HEK293 (cell line): Measurements from ENCODE around the gene DYNLT2.

ENCODE experiments used
- CTCF ChIA-PET: fragments of 350-600 bp; formaldehyde crosslinking; extraction: SDS; loops from one replicate; lab custom pipeline; 2021; ENCODE audit warnings: antibody characterized with exemption; lab: Yijun Ruan, JAX
- POLR2A ChIA-PET: fragments of 300-600 bp; formaldehyde crosslinking; extraction: SDS; loops from one replicate; lab custom pipeline; 2020; ENCODE audit warnings: antibody characterized with exemption, inconsistent platforms; lab: Yijun Ruan, JAX
- H3K27ac ChIP-seq: fragments of 200-500 bp; sonication (Bioruptor generic); 2 replicates; pipeline ENCODE4 v1.5.1; 2014; ENCODE audit warnings: low read depth, low read length, control low read depth, inconsistent platforms; ENCODE audit errors: extremely low read depth
- H3K36me3 ChIP-seq, 2 experiments: fragments of 200-500 bp in 1 of 2; sonication (Bioruptor generic) in 1 of 2; 1 replicate in 1 of 2; 2 replicates in 1 of 2; pipeline ENCODE4 v1.5.1; 2014 to 2017; ENCODE audit warnings: inconsistent platforms in 2 of 2, low read length in 2 of 2; ENCODE audit not compliant: control insufficient read depth in 2 of 2, insufficient read depth in 1 of 2
- H3K4me1 ChIP-seq: fragments of 200-500 bp; sonication (Bioruptor generic); 2 replicates; pipeline ENCODE4 v1.5.1; 2014; ENCODE audit warnings: mild to moderate bottlenecking, low read length, inconsistent platforms; ENCODE audit not compliant: control insufficient read depth, insufficient read depth
- H3K4me3 ChIP-seq: 2 replicates; pipeline ENCODE4 v1.5.1; 2011; ENCODE audit warnings: low read depth, mild to moderate bottlenecking, control low read depth, low read length, moderate library complexity
- H3K9me3 ChIP-seq: fragments of 200-500 bp; sonication (Bioruptor generic); 2 replicates; pipeline ENCODE4 v1.5.1; 2014; ENCODE audit warnings: low read depth, low read length, inconsistent platforms; ENCODE audit not compliant: control insufficient read depth, insufficient read depth
- HOXA7 ChIP-seq: sonication (generic); formaldehyde crosslinking; IDR thresholded peaks from 2 replicates; pipeline ENCODE4 v1.8.1; 2022; ENCODE audit warnings: missing genetic modification reagents, borderline replicate concordance
- HOXC10 ChIP-seq: sonication (generic); formaldehyde crosslinking; IDR thresholded peaks from 2 replicates; pipeline ENCODE4 v1.8.1; 2023; ENCODE audit warnings: mild to moderate bottlenecking, missing genetic modification reagents
- ZBTB10 ChIP-seq: fragments of 450-650 bp; formaldehyde crosslinking; IDR thresholded peaks from 2 replicates; pipeline ENCODE4 v1.5.1; 2016; ENCODE audit warnings: missing biosample characterization, missing genetic modification characterization
- ZBTB21 ChIP-seq: fragments of 450-650 bp; formaldehyde crosslinking; IDR thresholded peaks from 2 replicates; pipeline ENCODE4 v1.5.1; 2017; ENCODE audit warnings: missing biosample characterization, missing genetic modification characterization
- ZFP3 ChIP-seq: fragments of 450-650 bp; formaldehyde crosslinking; IDR thresholded peaks from 2 replicates; pipeline ENCODE4 v1.5.1; 2016; ENCODE audit warnings: low read depth, missing biosample characterization, missing genetic modification characterization
- ZNF221 ChIP-seq: fragments of 450-650 bp; formaldehyde crosslinking; IDR thresholded peaks from 2 replicates; pipeline ENCODE4 v1.5.1; 2017; ENCODE audit warnings: missing biosample characterization, missing genetic modification characterization, borderline replicate concordance
- ZNF248 ChIP-seq: fragments of 450-650 bp; formaldehyde crosslinking; IDR thresholded peaks from 2 replicates; pipeline ENCODE4 v1.5.1; 2017; ENCODE audit warnings: missing biosample characterization, missing genetic modification characterization
- ZNF514 ChIP-seq: fragments of 450-650 bp; formaldehyde crosslinking; IDR thresholded peaks from 2 replicates; pipeline ENCODE4 v1.5.1; 2016; ENCODE audit warnings: missing biosample characterization, missing genetic modification characterization
- ZNF544 ChIP-seq: fragments of 450-650 bp; formaldehyde crosslinking; IDR thresholded peaks from 2 replicates; pipeline ENCODE4 v1.5.0; 2017; ENCODE audit warnings: missing biosample characterization, missing genetic modification characterization
- ZNF623 ChIP-seq: fragments of 450-650 bp; formaldehyde crosslinking; IDR thresholded peaks from 2 replicates; pipeline ENCODE4 v1.5.1; 2016; ENCODE audit warnings: missing biosample characterization, missing genetic modification characterization
- ZNF707 ChIP-seq: fragments of 450-650 bp; formaldehyde crosslinking; IDR thresholded peaks from 2 replicates; pipeline ENCODE4 v1.5.1; 2016; ENCODE audit warnings: missing biosample characterization, missing genetic modification characterization
- ZSCAN23 ChIP-seq: fragments of 450-650 bp; formaldehyde crosslinking; IDR thresholded peaks from 2 replicates; pipeline ENCODE4 v1.5.1; 2016; ENCODE audit warnings: missing biosample characterization, missing genetic modification characterization
- TF ChIP-seq, protein P1 (sequence below): fragments of 450-650 bp; formaldehyde crosslinking; conservative IDR thresholded peaks from 2 replicates; pipeline ENCODE4 v1.5.1; 2016; ENCODE audit warnings: low read depth, missing biosample characterization, missing genetic modification characterization
- TF ChIP-seq, protein P2 (sequence below): fragments of 450-650 bp; formaldehyde crosslinking; IDR thresholded peaks from 2 replicates; pipeline ENCODE4 v1.5.1; 2017; ENCODE audit warnings: missing biosample characterization, missing genetic modification characterization

The DYNLT2 gene

GRCh38 chr6:169784821-169785340, 33.5 kb upstream of the DYNLT2 start:
- CTCF ChIA-PET = no interaction called here
- Histone ChIP-seq H3K4me3 (no peak overlapping the region), H3K36me3 (peaks cover 0 to 32% of the 10 kb centered on the region in 2 experiments; a peak in 1 of 3 replicates), H3K9me3 (no peaks in the 10 kb centered on the region), H3K27ac (no peak overlapping the region)
- no peak for TF ChIP-seq ZNF544 (tag by site-specific recombination)
- TF ChIP-seq, all 188 proteins: peak for 0
- peaks cover 2% of the 10 kb centered on the region; the same call in 1 of the 2 replicates for H3K4me1 ChIP-seq
- POLR2A ChIA-PET = no interaction called here

GRCh38 chr6:169783971-169784820, 32.8 kb upstream of the DYNLT2 start:
- Histone ChIP-seq H3K4me1 (peaks cover 2% of the 10 kb centered on the region; the same call in 1 of the 2 replicates), H3K36me3 (peaks cover 0 to 39% of the 10 kb centered on the region in 2 experiments; a peak in 1 of 3 replicates), H3K4me3 (no peak overlapping the region), H3K27ac (no peak overlapping the region), H3K9me3 (no peaks in the 10 kb centered on the region)
- ChIA-PET POLR2A (interaction anchor here (0.8 kb wide), 1 partner anchor 32 kb away, joined by 3 read pairs; the partner anchor contains the start of genes DYNLT2 and ERMARD), CTCF (interaction anchor here (0.7 kb wide), 1 partner anchor 354 kb away, joined by 3 read pairs; no protein-coding TSS in a partner anchor)
- TF ChIP-seq ZBTB21 (tag by site-specific recombination) = no peak

GRCh38 chr6:169783401-169783800, 32.0 kb upstream of the DYNLT2 start:
- ChIA-PET CTCF (no interaction called here), POLR2A (interaction anchor here (0.8 kb wide), 1 partner anchor 31 kb away, joined by 3 read pairs; the partner anchor contains the start of genes DYNLT2 and ERMARD)
- peaks cover 2% of the 10 kb centered on the region; the same call in 1 of the 2 replicates for H3K4me1 ChIP-seq

DNA sequence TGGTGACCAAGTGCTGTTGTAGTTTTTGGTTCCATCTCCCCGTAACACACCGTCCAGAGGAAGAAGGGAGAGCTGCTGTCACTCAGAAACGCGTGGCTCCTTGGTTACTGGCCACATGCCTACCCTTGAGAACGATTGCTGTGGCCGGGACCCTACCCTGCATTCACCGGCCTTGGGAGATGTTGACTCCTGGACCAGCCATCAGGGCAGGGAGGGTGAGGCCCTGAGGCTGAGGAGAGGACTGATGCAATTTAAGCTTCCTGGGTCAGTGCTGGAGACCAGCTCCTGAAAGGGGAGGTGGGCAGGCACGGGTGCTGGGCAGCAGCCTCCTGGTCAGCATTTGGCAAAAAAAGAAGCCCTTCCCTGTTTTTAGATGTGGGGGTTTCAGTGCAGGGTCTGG, 31.6 kb upstream of the DYNLT2 start:
- ChIA-PET POLR2A (no interaction called here), CTCF (no interaction called here)
- TF ChIP-seq ZNF514 (tag by site-specific recombination) = no peak
- no peak for TF ChIP-seq ZNF707 (tag by site-specific recombination)
- no peak for TF ChIP-seq ZSCAN23 (tag by site-specific recombination)
- no peak for TF ChIP-seq ZNF248 (tag by site-specific recombination)
- TF ChIP-seq ZNF221 (tag by site-specific recombination) = no peak
- no peak for TF ChIP-seq ZBTB10 (tag by site-specific recombination)
- no peak for TF ChIP-seq HOXA7 (CRISPR knock-in tag)
- no peak for TF ChIP-seq ZNF623 (tag by site-specific recombination)
- TF ChIP-seq ZFP3 (tag by site-specific recombination) = no peak
- TF ChIP-seq, protein P1, sequence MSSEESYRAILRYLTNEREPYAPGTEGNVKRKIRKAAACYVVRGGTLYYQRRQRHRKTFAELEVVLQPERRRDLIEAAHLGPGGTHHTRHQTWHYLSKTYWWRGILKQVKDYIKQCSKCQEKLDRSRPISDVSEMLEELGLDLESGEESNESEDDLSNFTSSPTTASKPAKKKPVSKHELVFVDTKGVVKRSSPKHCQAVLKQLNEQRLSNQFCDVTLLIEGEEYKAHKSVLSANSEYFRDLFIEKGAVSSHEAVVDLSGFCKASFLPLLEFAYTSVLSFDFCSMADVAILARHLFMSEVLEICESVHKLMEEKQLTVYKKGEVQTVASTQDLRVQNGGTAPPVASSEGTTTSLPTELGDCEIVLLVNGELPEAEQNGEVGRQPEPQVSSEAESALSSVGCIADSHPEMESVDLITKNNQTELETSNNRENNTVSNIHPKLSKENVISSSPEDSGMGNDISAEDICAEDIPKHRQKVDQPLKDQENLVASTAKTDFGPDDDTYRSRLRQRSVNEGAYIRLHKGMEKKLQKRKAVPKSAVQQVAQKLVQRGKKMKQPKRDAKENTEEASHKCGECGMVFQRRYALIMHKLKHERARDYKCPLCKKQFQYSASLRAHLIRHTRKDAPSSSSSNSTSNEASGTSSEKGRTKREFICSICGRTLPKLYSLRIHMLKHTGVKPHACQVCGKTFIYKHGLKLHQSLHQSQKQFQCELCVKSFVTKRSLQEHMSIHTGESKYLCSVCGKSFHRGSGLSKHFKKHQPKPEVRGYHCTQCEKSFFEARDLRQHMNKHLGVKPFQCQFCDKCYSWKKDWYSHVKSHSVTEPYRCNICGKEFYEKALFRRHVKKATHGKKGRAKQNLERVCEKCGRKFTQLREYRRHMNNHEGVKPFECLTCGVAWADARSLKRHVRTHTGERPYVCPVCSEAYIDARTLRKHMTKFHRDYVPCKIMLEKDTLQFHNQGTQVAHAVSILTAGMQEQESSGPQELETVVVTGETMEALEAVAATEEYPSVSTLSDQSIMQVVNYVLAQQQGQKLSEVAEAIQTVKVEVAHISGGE (tag by site-specific recombination) = no peak
- TF ChIP-seq HOXC10 (CRISPR knock-in tag) = no peak
- H3K36me3 ChIP-seq = peaks cover 0 to 44% of the 10 kb centered on the region in 2 experiments; a peak in 1 of 3 replicates
- H3K27ac ChIP-seq = no peak overlapping the region
- no peak overlapping the region for H3K4me3 ChIP-seq
- no peaks in the 10 kb centered on the region for H3K9me3 ChIP-seq
- peaks cover 2% of the 10 kb centered on the region; the same call in 1 of the 2 replicates for H3K4me1 ChIP-seq

More at GRCh38 chr6:169783401-169783800, 32.0 kb upstream of the DYNLT2 start:
- H3K9me3 ChIP-seq = no peaks in the 10 kb centered on the region
- H3K4me3 ChIP-seq = no peak overlapping the region
- no peak overlapping the region for H3K27ac ChIP-seq
- H3K36me3 ChIP-seq = peaks cover 0 to 42% of the 10 kb centered on the region in 2 experiments; a peak in 1 of 3 replicates
- TF ChIP-seq, protein P2, sequence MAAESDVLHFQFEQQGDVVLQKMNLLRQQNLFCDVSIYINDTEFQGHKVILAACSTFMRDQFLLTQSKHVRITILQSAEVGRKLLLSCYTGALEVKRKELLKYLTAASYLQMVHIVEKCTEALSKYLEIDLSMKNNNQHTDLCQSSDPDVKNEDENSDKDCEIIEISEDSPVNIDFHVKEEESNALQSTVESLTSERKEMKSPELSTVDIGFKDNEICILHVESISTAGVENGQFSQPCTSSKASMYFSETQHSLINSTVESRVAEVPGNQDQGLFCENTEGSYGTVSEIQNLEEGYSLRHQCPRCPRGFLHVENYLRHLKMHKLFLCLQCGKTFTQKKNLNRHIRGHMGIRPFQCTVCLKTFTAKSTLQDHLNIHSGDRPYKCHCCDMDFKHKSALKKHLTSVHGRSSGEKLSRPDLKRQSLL (tag by site-specific recombination) = no peak
